ENCODE data around the gene CD163L1.

DNA sequence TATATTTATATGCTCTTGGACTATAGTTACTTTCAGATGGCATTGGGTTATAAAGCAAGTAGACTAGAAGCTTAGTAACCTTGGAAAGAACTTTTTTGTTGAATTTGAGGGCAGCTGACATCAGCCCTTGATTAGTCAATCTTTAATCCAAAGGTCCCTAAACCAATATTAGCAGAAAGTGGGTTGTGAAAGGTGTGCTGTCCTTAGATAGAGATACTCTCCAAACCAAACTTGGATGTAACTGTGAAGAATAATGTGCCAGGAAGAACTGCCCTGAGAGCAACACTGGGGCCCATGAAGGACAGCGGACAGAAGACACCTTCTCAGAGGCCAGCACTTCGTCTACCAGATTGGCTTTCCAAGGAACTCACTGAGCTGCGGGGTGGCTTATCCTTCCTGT is 49.1 kb upstream of the CD163L1 start:
- TF ChIP-seq EP300 (IDR thresholded peaks at IDR 0.05), result no peak
- TF ChIP-seq, protein P1, sequence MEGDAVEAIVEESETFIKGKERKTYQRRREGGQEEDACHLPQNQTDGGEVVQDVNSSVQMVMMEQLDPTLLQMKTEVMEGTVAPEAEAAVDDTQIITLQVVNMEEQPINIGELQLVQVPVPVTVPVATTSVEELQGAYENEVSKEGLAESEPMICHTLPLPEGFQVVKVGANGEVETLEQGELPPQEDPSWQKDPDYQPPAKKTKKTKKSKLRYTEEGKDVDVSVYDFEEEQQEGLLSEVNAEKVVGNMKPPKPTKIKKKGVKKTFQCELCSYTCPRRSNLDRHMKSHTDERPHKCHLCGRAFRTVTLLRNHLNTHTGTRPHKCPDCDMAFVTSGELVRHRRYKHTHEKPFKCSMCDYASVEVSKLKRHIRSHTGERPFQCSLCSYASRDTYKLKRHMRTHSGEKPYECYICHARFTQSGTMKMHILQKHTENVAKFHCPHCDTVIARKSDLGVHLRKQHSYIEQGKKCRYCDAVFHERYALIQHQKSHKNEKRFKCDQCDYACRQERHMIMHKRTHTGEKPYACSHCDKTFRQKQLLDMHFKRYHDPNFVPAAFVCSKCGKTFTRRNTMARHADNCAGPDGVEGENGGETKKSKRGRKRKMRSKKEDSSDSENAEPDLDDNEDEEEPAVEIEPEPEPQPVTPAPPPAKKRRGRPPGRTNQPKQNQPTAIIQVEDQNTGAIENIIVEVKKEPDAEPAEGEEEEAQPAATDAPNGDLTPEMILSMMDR (IDR thresholded peaks at IDR 0.05), result no peak
- no peak for TF ChIP-seq POLR2AphosphoS5 (IDR thresholded peaks at IDR 0.05)
- TF ChIP-seq POLR2A (IDR thresholded peaks at IDR 0.05; ENCODE audit: low read depth), result no peak
